ENCODE data around the gene CDK18. TPM values are rescaled to one million over a fixed set of nuclear protein-coding genes. Genes with fewer than 3 reads are reported as not detected.

CDK18 gene
- total and polyA plus RNA-seq, 2 of the 8 experiments (the other 6 are each of a cell fraction or from before 2014, with no cell fraction given): 31.2 to 44.0 TPM

GRCh38 chr1:205528887-205529825 is 24.7 kb downstream of the CDK18 start:
- H4K20me1 ChIP-seq (replicated peaks in 1 of 2; ENCODE audit: control insufficient read depth in 1 of 2, insufficient read depth in 2 of 2, low read length in 2 of 2): peaks cover under 1 to 5% of the 10 kb centered on the region in 2 experiments
- peak overlapping the region; percentile 75 for H3K18ac ChIP-seq (ENCODE audit: extremely low read depth, low read length)
- no peaks in the 10 kb centered on the region for H3K79me1 ChIP-seq (ENCODE audit: low read depth, low read length)
- no peak overlapping the region for H3K27ac ChIP-seq (ENCODE audit: low read depth, low read length)
- peaks cover 5 to 18% (median 15%) of the 10 kb centered on the region in 4 experiments; a peak in 5 of 8 replicates for H3K36me3 ChIP-seq (ENCODE audit: control insufficient read depth in 2 of 4, insufficient read depth in 4 of 4, low read length in 3 of 4)
- peak overlapping the region; percentile 28 for H4K5ac ChIP-seq (ENCODE audit: insufficient read length, low read depth, low read length)
- peak overlapping the region in 1 of 2 experiments; percentile 55; a peak in 3 of 4 replicates for H3K4me2 ChIP-seq (ENCODE audit: insufficient read depth in 1 of 2, low read depth in 2 of 2, low read length in 2 of 2)
- H3K23ac ChIP-seq (ENCODE audit: insufficient read length): no peak overlapping the region
- peaks cover 0 to 10% (median 2%) of the 10 kb centered on the region in 4 experiments; a peak in 4 of 7 replicates for H3K4me1 ChIP-seq (replicated peaks in 1 of 4; ENCODE audit: control insufficient read depth in 3 of 4, insufficient read depth in 4 of 4, low read length in 3 of 4)
- no peak overlapping the region for H3K4ac ChIP-seq (replicated peaks; ENCODE audit: insufficient read length, low read depth, low read length)
- no peak overlapping the region for H3K14ac ChIP-seq (ENCODE audit: insufficient read length)
- no peak overlapping the region for H2BK20ac ChIP-seq (ENCODE audit: low read length)
- peak overlapping the region; percentile 44 for H4K91ac ChIP-seq (replicated peaks; ENCODE audit: insufficient read length, low read length)
- CTCF ChIA-PET (ENCODE audit: partially characterized antibody): interaction anchor here (0.6 to 47.3 kb wide), 43 partner anchors 9 to 448 kb away, joined by 3 to 1626 read pairs (median 4); partner anchors contain the start of genes CDK18 and ELK4
- H3K79me2 ChIP-seq (ENCODE audit: control insufficient read depth in 1 of 2, insufficient read depth in 2 of 2, low read length in 2 of 2): no peaks in the 10 kb centered on the region
- H2AK5ac ChIP-seq (ENCODE audit: low read depth, low read length): 0 out of 2 replicates have a peak overlapping the region, but pooled peaks have one; percentile 2
- no peak overlapping the region for H2BK15ac ChIP-seq (ENCODE audit: low read length)
- H2AFZ ChIP-seq (ENCODE audit: low read length): no peak overlapping the region
- H2BK120ac ChIP-seq (replicated peaks; ENCODE audit: low read depth, low read length): no peak overlapping the region
- H3K9ac ChIP-seq (replicated peaks in 1 of 4; ENCODE audit: extremely low read depth in 1 of 4, low read depth in 3 of 4, low read length in 3 of 4): no peak overlapping the region
- DNase-seq (ENCODE audit: low read depth in 1 of 2, low spot score in 2 of 2) (peak; percentile 56 to 100), FAIRE-seq (no peak)
- H3K56ac ChIP-seq (replicated peaks; ENCODE audit: insufficient read length, low read depth, low read length): no peak overlapping the region
- WGBS, 2 experiments (ENCODE audit: extremely low coverage in 1 of 2, insufficient coverage in 1 of 2, insufficient read length in 1 of 2, insufficient replicate concordance in 2 of 2, low coverage in 1 of 2, low lambda C conversion rate in 2 of 2, missing lambda C conversion rate in 1 of 2): 50% methylated on average over 43 of the region's 53 CpGs; no CpG with 5 or more reads in 1 of the 2 experiments
- peak overlapping the region in 2 of 4 experiments; percentile 19 to 26; a peak in 3 of 8 replicates for H3K4me3 ChIP-seq (ENCODE audit: extremely low read depth in 1 of 4, insufficient read depth in 2 of 4, low read depth in 3 of 4, low read length in 4 of 4)
- no peaks in the 10 kb centered on the region for H3K9me3 ChIP-seq (ENCODE audit: insufficient read depth in 2 of 2, low read depth in 1 of 2, low read length in 1 of 2)
- H2BK5ac ChIP-seq (ENCODE audit: low read depth, low read length): peak overlapping the region; percentile 66
- 0 out of 2 replicates have a peak overlapping the region, but pooled peaks have one; percentile 17 for H2BK12ac ChIP-seq (ENCODE audit: low read depth, low read length)
- H4K8ac ChIP-seq (ENCODE audit: extremely low read depth, insufficient read depth, low read length): peak overlapping the region; percentile 81
- H3K27me3 ChIP-seq (replicated peaks in 1 of 4; ENCODE audit: control insufficient read depth in 3 of 4, extremely low read depth in 1 of 4, insufficient read depth in 3 of 4, low read length in 3 of 4): no peaks in the 10 kb centered on the region; a peak in 1 of 7 replicates
- POLR2A ChIA-PET (ENCODE audit: partially characterized antibody): interaction anchor here (0.7 to 1.6 kb wide), 5 partner anchors 12 to 79 kb away, joined by 3 to 5 read pairs (median 5); no protein-coding TSS in a partner anchor
- H3K23me2 ChIP-seq (ENCODE audit: low read depth, low read length): no peaks in the 10 kb centered on the region; the same call in 1 of the 2 replicates
- TF ChIP-seq CBX5 (IDR thresholded peaks at IDR 0.05; ENCODE audit: low read depth, low read length) (no peak), CHD1 (IDR thresholded peaks at IDR 0.05; ENCODE audit: low read depth, low read length) (no peak), USF2 (IDR thresholded peaks at IDR 0.05; ENCODE audit: low read length) (0 out of 2 replicates have a peak, but pooled peaks have one; percentile 2), CREB1 (IDR thresholded peaks at IDR 0.05) (0 out of 2 replicates have a peak, but pooled peaks have one; percentile 36), RAD21 (IDR thresholded peaks at IDR 0.05 in 1 of 2, conservative IDR thresholded peaks at IDR 0.05 in 1 of 2; ENCODE audit: low read depth in 2 of 2, low read length in 2 of 2) (peak; percentile 77 to 88), SP4 (IDR thresholded peaks at IDR 0.05; ENCODE audit: low read length) (no peak), SUZ12 (IDR thresholded peaks at IDR 0.05; ENCODE audit: low read length) (0 out of 2 replicates have a peak, but pooled peaks have one; percentile 26)
